Lower leg skin (tissue), 4 donors: ENCODE data around the gene CSNK1D. TPM values are rescaled to one million over a fixed set of nuclear protein-coding genes. Genes with fewer than 3 reads are reported as not detected.

Experiments used
- DNase-seq, 2 donors: peaks; one replicate each; pipeline ENCODE4 v3.0.0-alpha.2; 2019; ENCODE audit warnings: low spot score in 2 of 2
- H3K4me3 ChIP-seq: fragments of 200-600 bp; sonication (generic); 2 replicates; pipeline ENCODE4 v1.5.1; 2017; ENCODE audit warnings: mild to moderate bottlenecking, low read depth; ENCODE audit not compliant: poor library complexity, severe bottlenecking
- POLR2A ChIP-seq, 2 donors: fragments of 450-650 bp; IDR thresholded peaks; one replicate each; pipeline ENCODE4 v1.6.1; 2016 to 2017; ENCODE audit warnings: antibody characterized with exemption in 2 of 2, mild to moderate bottlenecking in 1 of 2, moderate library complexity in 1 of 2
- WGBS, 2 donors: methylation state at CpG; one replicate each; pipeline ENCODE4 v1.1.5; 2018; 5-methylcytosine and 5-hydroxymethylcytosine counted together
- intact Hi-C: fragments of 100-400 bp; cut with DNase I; formaldehyde crosslinking; loops from one replicate; pipeline ENCODE4 v1.15.0; 2023; ENCODE audit warnings: low total_unique reads
- total RNA-seq, 4 donors: library from RNA; depleted of rRNA; stranded (reverse); fragments of >200 nt; gene quantifications; one replicate each; pipeline ENCODE4 v1.1.0, GENCODE V29; 2016
- TF ChIP-seq, protein P1 (sequence below), 3 donors: fragments of 450-650 bp; IDR thresholded peaks; one replicate each; pipeline ENCODE4 v1.5.1; 2016; ENCODE audit warnings: antibody characterized with exemption in 3 of 3, mild to moderate bottlenecking in 3 of 3, moderate library complexity in 2 of 3

CSNK1D gene
- total RNA-seq, 4 donors from 2014 or later, result 46.0 to 88.4 (median 56.4) TPM

DNA sequence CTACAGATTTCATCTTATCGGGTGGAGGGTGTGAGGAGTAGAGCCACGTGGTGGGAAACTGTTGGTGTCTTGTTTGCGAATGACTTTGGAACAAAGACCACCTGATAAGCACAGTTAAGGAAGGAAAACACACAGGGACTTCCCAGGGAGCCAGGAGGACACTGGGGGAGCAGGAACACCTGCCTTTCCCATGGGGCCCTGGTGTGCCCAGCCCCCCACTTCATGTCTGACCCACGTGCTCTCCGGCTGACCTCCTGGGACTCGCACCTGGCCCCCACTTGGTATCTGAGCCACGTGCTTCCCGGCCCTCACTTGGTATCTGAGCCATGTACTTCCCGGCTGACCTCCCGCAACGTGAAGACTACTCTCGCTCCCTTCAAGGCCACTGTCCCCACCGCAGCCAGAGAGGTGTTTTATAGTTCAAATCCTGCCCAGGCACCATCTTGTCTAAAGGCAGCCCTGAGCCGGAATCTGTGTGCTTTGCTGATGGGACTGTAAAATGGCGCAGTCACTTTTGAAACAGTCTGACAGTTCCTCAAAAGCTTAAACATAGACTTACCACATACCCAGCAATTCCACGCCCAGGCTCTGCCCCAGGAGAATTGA lies 5.4 kb upstream of the CSNK1D start:
- TF ChIP-seq, protein P1, sequence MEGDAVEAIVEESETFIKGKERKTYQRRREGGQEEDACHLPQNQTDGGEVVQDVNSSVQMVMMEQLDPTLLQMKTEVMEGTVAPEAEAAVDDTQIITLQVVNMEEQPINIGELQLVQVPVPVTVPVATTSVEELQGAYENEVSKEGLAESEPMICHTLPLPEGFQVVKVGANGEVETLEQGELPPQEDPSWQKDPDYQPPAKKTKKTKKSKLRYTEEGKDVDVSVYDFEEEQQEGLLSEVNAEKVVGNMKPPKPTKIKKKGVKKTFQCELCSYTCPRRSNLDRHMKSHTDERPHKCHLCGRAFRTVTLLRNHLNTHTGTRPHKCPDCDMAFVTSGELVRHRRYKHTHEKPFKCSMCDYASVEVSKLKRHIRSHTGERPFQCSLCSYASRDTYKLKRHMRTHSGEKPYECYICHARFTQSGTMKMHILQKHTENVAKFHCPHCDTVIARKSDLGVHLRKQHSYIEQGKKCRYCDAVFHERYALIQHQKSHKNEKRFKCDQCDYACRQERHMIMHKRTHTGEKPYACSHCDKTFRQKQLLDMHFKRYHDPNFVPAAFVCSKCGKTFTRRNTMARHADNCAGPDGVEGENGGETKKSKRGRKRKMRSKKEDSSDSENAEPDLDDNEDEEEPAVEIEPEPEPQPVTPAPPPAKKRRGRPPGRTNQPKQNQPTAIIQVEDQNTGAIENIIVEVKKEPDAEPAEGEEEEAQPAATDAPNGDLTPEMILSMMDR (IDR thresholded peaks at IDR 0.05), result no peak
- TF ChIP-seq POLR2A (IDR thresholded peaks at IDR 0.05), result no peak
- no peak overlapping the region for H3K4me3 ChIP-seq
- DNase-seq, result no peak
- WGBS, 2 donors, result 86 to 90% methylated on average over 16 of the region's 16 CpGs
- intact Hi-C loops, result no loop called here

DNA sequence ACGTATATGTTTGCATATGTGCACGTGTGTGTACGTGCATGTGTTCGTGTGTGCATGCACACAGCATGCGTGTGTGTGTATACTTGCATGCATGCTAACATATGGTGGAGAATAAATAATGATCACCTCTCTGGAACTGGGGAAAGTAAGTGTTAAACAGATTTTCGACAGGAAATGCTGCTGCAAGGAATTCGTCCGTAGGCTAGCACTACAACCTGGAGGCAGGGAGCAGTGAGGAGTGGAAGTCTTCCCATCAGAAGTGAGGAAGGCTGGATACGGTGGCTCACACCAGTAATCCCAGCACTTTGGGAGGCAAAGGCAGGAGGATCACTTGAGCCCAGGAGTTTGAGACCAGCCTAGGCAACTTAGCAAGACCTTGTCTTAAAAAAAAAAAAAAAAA lies 4.8 kb upstream of the CSNK1D start:
- TF ChIP-seq, protein P1 (IDR thresholded peaks at IDR 0.05), result no peak
- no peak for TF ChIP-seq POLR2A (IDR thresholded peaks at IDR 0.05)
- intact Hi-C loops, result no loop called here
- WGBS, 2 donors, result 64 to 79% methylated on average over 9 of the region's 9 CpGs
- DNase-seq, result no peak
- no peak overlapping the region for H3K4me3 ChIP-seq

DNA sequence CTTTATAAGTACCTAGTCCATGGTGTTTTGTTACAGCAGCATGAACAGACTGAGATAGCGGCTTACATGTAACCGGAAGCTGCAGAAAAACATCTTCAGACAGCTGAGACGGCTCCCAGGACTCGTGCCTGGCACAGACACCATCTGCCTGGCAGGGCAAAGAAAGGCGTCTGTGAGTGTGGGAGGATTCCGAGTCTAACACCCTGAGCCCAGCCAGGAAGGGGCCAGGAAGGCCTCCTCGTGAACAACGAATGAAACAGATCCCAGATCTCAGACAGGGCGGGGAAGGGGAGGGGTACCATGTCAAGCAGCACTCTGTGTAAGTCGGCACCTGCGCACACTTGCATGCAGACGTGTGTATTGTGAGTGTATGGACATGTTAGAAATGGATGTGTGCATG lies 4.4 kb upstream of the CSNK1D start:
- intact Hi-C loops, result loop anchor here (1.0 kb wide), 1 partner anchor 18 kb away; no protein-coding TSS in a partner anchor
- TF ChIP-seq POLR2A (IDR thresholded peaks at IDR 0.05), result no peak
- TF ChIP-seq, protein P1 (IDR thresholded peaks at IDR 0.05), result no peak
- no peak overlapping the region for H3K4me3 ChIP-seq
- DNase-seq, result no peak
- WGBS, 2 donors, result 59 to 61% methylated on average over 12 of the region's 12 CpGs

DNA sequence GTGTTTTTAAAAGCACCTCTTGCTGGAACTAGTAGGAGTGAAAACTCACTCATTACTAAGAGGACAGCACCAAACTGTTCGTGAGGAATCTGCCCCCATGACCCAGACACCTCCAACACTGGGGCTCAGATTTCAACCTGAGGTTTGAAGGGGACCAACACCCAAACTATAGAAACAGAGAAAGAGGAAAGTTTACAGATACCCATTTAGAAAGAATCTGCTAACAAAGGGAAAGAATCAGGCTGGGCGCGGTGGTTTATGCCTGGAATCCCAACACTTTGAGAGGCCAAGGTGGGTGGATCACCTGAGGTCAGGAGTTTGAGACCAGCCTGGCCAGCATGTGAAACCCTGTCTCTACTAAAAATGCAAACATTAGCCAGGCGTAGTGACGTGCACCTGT lies 3.4 kb upstream of the CSNK1D start:
- intact Hi-C loops, result loop anchor here (1.0 kb wide), 1 partner anchor 19 kb away; no protein-coding TSS in a partner anchor
- WGBS, 2 donors, result 81 to 90% methylated on average over 5 of the region's 5 CpGs
- DNase-seq, result no peak
- TF ChIP-seq, protein P1 (IDR thresholded peaks at IDR 0.05), result no peak
- TF ChIP-seq POLR2A (IDR thresholded peaks at IDR 0.05), result no peak
- H3K4me3 ChIP-seq, result no peak overlapping the region

DNA sequence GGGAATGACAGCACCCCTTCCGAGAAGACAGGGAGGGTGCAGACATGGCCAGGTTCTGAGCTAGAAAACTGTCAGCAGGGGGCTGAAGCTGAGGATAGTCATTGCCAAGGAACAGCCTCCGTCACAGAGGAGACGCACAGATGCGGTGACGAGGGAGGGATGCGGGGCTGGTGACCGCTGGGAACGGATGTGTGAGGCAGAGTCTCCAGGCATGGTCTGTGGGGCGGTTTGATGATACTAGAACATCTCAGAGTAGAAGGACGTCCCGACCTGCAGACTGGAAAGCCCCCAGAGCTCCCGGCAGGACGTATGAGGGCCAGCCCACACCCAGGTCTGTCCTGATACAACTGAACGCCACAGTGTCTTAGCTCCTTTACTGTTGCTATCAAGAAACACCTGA lies 1.8 kb upstream of the CSNK1D start:
- intact Hi-C loops, result no loop called here
- TF ChIP-seq, protein P1 (IDR thresholded peaks at IDR 0.05), result no peak
- TF ChIP-seq POLR2A (IDR thresholded peaks at IDR 0.05), result no peak
- 91 to 94% methylated on average over 14 of the region's 14 CpGs for WGBS, 2 donors
- DNase-seq, result no peak
- H3K4me3 ChIP-seq, result no peak overlapping the region
